EL (cell line): Measurements from ENCODE around the gene USP12.
"Not testable (repeated sequence)": the region's sequence is repeated elsewhere in the genome, so short reads cannot be mapped to it uniquely, and the experiment has no call there.

ENCODE experiments used
- DNase-seq: peaks from one replicate; pipeline ENCODE4 v3.0.0-alpha.2; 2016

Gene USP12

DNA sequence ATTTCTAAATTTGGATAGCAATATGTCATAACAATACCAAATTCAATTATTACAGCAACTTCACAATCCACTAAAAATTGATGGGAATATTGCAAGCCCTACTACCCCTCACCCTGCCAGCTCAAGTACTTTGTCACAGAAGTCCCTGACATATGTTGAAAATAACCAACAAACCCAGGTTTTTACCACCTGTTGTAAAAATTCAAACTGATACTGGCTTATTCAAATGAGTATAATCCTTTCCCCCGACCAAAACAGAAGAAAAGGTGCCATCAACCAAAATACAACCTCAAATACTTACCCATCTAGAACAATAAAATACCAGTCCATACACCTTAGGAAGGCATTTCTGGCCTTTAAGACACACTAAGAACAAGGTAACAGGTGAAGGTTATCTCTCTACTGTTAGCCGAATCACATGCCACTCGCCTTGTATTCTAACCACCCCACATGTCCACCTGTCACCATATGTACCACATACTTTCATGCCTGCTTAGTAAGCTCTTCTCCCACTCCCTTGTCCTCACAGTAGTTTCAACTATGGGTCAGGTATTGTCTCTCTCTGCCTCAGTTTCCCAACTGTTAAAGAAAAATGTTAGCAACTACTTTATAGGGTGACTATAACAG lies 53.1 kb downstream of the USP12 start:
- DNase-seq: no peak

GRCh38 chr13:27117952-27118351 lies 53.7 kb downstream of the USP12 start:
- DNase-seq: no peak

GRCh38 chr13:27117158-27117557 lies 54.5 kb downstream of the USP12 start:
- no peak for DNase-seq

DNA sequence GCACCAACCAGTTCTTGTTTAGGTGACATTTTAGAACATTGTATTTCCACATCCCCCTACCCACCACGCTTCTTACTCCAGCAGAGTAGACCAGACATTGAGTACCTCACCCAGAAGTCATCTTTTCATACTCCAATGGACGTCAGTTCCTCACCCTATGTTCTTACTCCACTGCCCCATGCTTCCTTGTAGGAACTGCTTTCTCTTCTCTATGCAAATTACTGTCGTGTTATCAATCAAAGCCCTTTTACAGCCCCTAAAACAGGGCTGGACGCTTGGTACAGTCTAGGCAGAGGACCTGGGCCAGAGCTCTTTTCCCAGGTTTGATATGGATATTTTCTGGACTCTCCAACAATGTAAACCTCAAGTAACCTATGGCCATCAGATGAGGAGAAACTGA lies 58.2 kb downstream of the USP12 start:
- no peak for DNase-seq

GRCh38 chr13:27112006-27112405 lies 59.6 kb downstream of the USP12 start:
- DNase-seq: no peak

DNA sequence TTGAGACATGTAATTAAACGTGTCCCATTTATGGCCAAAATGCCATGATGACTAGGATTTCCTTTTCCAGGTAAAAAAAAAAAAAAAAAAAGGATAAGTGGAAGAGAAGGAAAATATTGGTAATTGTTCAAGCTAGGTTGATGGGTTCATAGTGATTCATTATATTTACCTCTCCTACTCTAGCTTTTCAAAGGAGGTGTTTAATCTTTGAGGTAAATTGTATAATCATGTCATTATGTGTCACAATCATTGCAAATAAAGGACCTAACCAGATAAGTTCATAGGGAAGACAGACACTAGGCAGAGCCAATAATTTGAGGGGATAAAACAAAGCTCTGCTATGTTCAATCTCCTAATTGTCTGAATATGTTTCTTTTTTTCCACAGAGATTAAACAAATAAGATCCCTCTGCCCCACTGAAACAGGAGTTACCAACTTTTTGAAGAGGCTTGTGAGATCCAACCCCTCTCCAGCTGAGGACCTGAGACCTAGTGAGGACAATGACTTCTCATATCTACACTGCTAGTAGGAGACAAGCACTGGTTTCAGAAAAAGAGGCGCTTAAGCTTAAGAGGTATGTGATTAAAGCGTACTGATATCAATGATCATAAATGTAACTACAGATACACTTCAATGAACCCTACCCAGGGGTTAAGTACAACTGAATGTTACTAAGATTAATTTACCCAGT lies 61.4 kb downstream of the USP12 start:
- no peak for DNase-seq

DNA sequence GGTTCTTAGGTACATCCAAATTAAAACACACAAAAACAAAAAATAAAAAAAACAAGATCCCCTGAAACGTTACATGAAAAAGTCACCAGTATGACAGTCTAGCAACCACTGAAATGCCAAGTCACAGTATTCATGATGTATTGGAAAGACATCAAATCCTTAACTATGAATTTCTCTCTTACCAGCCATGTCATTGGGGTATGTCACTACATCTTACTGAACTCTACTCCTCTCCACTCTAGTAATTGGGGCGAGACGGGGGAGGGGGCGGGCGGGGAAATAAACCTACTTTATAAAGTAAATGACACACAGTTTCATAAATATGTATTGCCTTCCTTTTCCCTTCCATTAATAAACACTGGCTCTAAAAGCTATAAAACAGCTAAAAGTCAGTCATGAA lies 65.5 kb downstream of the USP12 start:
- no peak for DNase-seq

GRCh38 chr13:27104606-27105005 lies 67.0 kb downstream of the USP12 start:
- no peak for DNase-seq

GRCh38 chr13:27101847-27102246 lies 69.8 kb downstream of the USP12 start:
- no peak for DNase-seq

DNA sequence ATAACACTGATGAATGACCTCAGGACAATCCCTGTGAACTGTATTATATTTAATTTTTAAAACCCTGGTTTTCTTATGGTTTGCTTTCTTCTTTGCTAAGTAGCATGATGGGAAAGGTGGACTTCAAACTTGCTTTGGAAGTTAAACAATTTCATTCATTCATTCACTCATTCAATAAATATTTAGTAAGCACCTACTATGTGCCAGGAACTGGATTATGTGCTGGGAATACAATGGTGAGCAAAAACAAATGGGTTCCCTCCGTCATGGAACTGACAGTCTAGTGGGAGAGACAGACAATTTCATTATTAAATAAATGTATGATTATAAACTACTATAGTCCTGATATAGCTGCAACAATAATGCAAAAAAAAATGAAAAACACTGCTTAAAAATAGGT lies 70.3 kb downstream of the USP12 start:
- no peak for DNase-seq

DNA sequence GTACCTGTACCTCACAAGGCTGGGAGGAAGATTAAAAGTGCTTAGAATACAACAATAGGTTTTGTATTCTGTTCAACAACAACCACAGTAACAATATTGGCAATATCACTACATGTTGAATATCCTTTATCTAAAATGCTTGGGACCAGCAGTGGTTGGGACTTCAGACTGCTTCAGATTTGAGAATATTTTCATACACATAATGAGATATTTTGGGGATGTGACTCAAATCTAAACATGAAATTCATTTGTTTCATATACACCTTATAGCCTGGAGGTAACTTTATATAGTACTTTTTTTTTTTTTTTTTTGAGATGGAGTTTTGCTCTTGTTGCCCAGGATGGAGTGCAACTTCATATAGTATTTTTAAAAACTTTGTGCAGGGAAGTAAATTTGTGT lies 73.9 kb downstream of the USP12 start:
- no peak for DNase-seq

- no peak for DNase-seq
Observed at GRCh38 chr13:27091451-27091850, 80.2 kb downstream of the USP12 start.

DNA sequence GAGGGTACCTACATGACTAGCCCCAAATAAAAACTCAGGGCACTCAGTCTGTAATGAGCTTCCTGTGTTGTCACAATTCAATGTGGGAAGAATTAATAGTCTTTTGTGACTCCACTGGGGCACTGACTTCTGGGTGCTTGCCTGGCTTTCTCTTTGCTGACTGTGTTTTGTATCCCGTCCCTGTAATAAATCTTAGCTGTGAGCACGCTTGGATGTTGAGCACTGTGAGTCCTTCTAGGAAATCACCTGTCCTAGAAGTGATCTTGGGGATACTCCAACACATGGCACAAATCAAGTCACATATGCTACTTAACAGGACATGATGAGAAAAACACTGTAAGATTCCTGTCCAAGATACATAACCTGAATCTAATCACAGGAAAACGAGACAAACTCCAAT lies 83.0 kb downstream of the USP12 start:
- DNase-seq: no peak

- no peak for DNase-seq
Observed at GRCh38 chr13:27086599-27087265, 84.9 kb downstream of the USP12 start.

DNA sequence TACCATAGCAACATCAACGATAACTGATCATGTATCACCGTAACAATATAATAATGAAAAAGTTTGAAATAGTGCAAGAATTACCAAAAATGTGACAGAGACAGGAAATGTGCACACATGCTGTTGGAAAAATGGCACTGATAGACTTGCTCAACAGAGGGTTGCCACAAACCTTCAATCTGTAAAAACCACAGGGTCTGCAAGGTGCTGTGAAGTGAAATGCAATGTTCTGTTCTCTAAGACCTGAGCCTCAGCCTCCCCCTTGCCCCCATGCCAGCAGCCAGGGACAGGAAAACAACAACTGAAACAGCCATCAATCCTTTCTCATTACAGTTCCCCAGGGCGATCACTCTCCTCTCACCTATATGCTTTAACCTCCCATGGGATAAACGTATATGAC lies 88.4 kb downstream of the USP12 start:
- DNase-seq: no peak

DNA sequence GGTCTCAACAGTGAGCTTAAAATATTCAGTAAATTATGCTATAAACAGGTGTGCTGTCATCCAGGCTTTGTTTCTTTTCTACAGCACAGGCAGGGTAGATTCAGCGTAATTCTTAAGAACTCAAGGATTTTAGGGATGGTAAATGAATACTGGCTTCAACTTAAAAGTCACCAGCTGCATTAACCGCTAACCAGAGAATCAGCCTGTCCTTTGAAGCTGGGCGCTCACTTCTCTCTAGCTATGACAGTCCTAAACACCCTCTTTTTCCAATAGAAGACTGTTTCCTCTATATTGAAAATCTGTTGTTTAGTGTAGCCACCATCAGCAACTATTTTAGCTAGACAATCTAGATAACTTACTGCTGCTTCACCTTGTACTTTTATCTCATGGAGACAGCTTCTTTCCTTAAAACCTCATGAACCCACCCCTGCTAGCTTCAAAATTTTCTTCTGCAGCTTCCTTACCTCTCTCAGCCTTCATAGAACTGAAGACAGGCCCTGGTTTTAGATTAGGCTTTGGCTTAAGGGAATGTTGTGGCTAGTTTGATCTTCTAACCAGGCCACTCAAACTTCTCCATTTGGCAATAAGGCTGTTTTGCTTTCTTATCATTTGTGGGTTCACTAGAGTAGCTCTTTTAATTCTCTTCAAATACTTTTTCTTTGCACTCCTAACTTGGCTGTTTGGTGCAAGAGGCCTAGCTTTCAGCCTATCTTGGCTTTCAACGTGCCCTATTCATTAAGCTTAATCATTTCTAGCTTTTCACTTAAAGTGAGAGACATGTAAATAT lies 89.5 kb downstream of the USP12 start:
- DNase-seq: no peak

GRCh38 chr13:27080018-27080948 lies 91.3 kb downstream of the USP12 start:
- no peak for DNase-seq

DNA sequence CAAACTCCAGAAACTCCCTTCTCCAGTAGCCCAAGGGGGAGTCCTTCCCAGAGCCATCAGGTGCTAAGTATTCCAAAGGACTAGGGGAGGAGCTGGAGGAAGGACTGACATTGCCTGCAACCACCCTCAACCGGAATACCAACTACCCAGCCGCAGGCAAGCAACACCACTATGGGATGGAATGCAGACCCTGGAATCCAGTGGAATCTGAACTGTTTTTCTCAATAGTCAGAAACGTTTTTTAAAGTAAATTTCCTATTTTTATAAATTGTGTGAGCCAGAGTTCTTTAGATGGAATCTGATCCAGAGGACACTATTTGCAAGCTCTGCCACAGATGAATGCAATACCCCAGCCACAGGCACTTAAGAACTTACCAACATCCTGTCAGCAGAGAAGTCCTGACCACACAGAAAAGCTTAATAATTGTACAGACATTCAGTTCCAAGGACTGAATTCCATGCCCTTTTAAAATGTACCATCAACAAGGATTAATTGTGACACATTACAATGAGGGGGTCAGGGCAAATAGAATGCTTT lies 92.1 kb downstream of the USP12 start:
- peak; percentile 71 for DNase-seq

DNA sequence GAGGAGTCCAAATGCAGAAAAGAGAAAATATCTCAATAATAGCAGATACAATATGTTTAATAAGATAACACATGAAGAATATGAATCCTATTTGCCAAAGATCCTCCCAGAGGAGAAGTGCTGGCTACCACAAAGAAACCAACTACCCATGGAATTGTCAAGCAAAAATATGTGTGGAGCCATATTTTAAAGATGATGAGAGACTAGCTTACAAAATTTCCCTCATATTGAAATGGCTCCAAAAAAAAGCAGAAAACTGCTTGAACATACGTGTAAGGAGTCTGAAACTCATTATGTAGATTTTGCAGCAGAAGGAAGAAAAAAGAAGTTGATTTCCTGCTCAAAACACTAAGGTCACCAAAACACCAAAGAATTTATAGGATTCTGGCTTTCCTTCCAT lies 94.2 kb downstream of the USP12 start:
- DNase-seq: no peak

DNA sequence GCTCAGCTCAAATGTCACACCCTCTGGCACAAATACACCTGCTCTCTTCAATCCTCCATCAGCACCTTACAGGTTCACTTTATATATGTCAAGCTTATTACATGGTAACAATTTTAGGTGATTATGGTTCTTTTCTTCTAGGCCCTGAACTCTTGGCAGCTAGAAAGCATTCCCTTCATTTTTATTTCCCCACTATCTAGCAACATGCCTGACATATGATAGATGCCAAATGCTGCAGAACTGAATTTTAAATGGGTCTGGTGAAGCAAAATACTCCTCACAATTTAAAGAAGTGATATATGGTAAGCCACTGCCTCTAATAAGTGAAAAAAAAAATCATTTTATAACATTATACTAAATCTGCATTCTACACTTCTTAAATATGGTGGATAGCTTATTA lies 95.2 kb downstream of the USP12 start:
- no peak for DNase-seq

GRCh38 chr13:27073186-27073585 lies 98.4 kb downstream of the USP12 start:
- no peak for DNase-seq

- DNase-seq: not testable (repeated sequence)
Observed at GRCh38 chr13:27066123-27066522, 105.5 kb downstream of the USP12 start.
